Activated T-helper 1 cell treated with Interleukin-2 at 50 U/mL for 16 hours (primary cell): ENCODE results near the gene AEBP1.
"Not testable (repeated sequence)": the region's sequence is repeated elsewhere in the genome, so short reads cannot be mapped to it uniquely, and the experiment has no call there.

Experiments used
- DNase-seq: peaks from one replicate; pipeline ENCODE4 v3.0.0-alpha.2; 2020; ENCODE audit warnings: low read depth

Gene AEBP1

GRCh38 chr7:44119829-44120380, 15.8 kb downstream of the AEBP1 start:
- DNase-seq = no peak

- DNase-seq = no peak
These were observed 16.2 kb downstream of the AEBP1 start for GRCh38 chr7:44120395-44120794.

- no peak for DNase-seq
These were observed 17.7 kb downstream of the AEBP1 start for GRCh38 chr7:44121761-44122420.

GRCh38 chr7:44122529-44122928, 18.4 kb downstream of the AEBP1 start:
- no peak for DNase-seq

- peak; percentile 95 for DNase-seq
These were observed 19.3 kb downstream of the AEBP1 start, which contains the start of gene POLD2 for GRCh38 chr7:44123190-44124003. TSS of gene POLD2 (minus strand) at chr7:44123548. CDS start at chr7:44122053, 1,495 bp downstream.

- DNase-seq = no peak
These were observed 20.7 kb downstream of the AEBP1 start for GRCh38 chr7:44124822-44125202.

GRCh38 chr7:44126574-44126973, 22.4 kb downstream of the AEBP1 start:
- not testable (repeated sequence) for DNase-seq

- no peak for DNase-seq
These were observed 23.0 kb downstream of the AEBP1 start for GRCh38 chr7:44127161-44127560.

- no peak for DNase-seq
These were observed 24.8 kb downstream of the AEBP1 start for GRCh38 chr7:44128721-44129582.

GRCh38 chr7:44131173-44132029, 27.3 kb downstream of the AEBP1 start:
- DNase-seq = no peak

- no peak for DNase-seq
These were observed 27.9 kb downstream of the AEBP1 start for GRCh38 chr7:44132039-44132438.

GRCh38 chr7:44133295-44133694, 29.1 kb downstream of the AEBP1 start:
- no peak for DNase-seq

GRCh38 chr7:44134943-44135628, 30.9 kb downstream of the AEBP1 start:
- no peak for DNase-seq

- DNase-seq = no peak
These were observed 32.6 kb downstream of the AEBP1 start for GRCh38 chr7:44136731-44137130.

- DNase-seq = no peak
These were observed 34.6 kb downstream of the AEBP1 start for GRCh38 chr7:44138698-44139097.

- no peak for DNase-seq
These were observed 35.3 kb downstream of the AEBP1 start for GRCh38 chr7:44139311-44140010.

GRCh38 chr7:44140341-44140740, 36.2 kb downstream of the AEBP1 start:
- no peak for DNase-seq

- no peak for DNase-seq
These were observed 37.2 kb downstream of the AEBP1 start, which contains the start of gene MYL7 for GRCh38 chr7:44141221-44141850. TSS of gene MYL7 (minus strand) at chr7:44141332. CDS start at chr7:44141305, 27 bp downstream.

GRCh38 chr7:44142028-44142427, 37.9 kb downstream of the AEBP1 start:
- no peak for DNase-seq
